HepG2 (cell line): ENCODE results near the gene CNNM3. TPM values are rescaled to one million over a fixed set of nuclear protein-coding genes. Genes with fewer than 3 reads are reported as not detected.

Source experiments
- ATAC-seq: fragments of 200-7000 bp; cut with Tn5 transposase; 3 replicates; pipeline ENCODE4 v1.9.1; 2020; ENCODE audit warnings: mild to moderate bottlenecking, moderate library complexity
- BruUV-seq: library from RNA; stranded (reverse); fragments of 400-500 nt; replicated peaks from 2 replicates; lab custom pipeline; 2021; lab: Mats Ljungman, UMichigan
- CTCF ChIA-PET: fragments of 300-600 bp; formaldehyde crosslinking; extraction: SDS; loops from one replicate; lab custom pipeline; 2021; ENCODE audit warnings: low total read pairs, inconsistent platforms, low intra/inter-chr PET ratio; lab: Yijun Ruan, JAX
- POLR2A ChIA-PET: fragments of 350-600 bp; sonication (Branson Sonifier 250); formaldehyde crosslinking; loops from one replicate; lab custom pipeline; 2020; ENCODE audit warnings: antibody characterized with exemption, inconsistent platforms; lab: Yijun Ruan, JAX
- DNase-seq: peaks from one replicate; pipeline ENCODE4 v3.0.0-alpha.2; 2015; ENCODE audit warnings: low spot score
- FAIRE-seq: peaks from 3 replicates; lab custom pipeline; 2011; peaks lifted over from hg19 to GRCh38; lab: Jason Lieb, UNC
- H2AFZ ChIP-seq: one replicate; pipeline ENCODE4 v1.6.1; 2011; ENCODE audit warnings: low read length, inconsistent platforms
- H3K27ac ChIP-seq: fragments of 300-600 bp; 3 replicates; pipeline ENCODE4 v1.8.0; 2011; ENCODE audit warnings: mixed run types, mild to moderate bottlenecking, mixed read lengths, low read length, inconsistent platforms; ENCODE audit not compliant: insufficient read depth; ENCODE audit errors: extremely low read length
- H3K27me3 ChIP-seq, 2 experiments: fragments of 200-600 bp in 1 of 2; 2 replicates in 1 of 2; 3 replicates in 1 of 2; pipeline versions ENCODE4 v1.6.0 to v1.8.0; 2011; ENCODE audit warnings: low read length in 2 of 2, mild to moderate bottlenecking in 2 of 2, moderate library complexity in 2 of 2, inconsistent platforms in 1 of 2; ENCODE audit not compliant: insufficient read depth in 2 of 2, control insufficient read depth in 1 of 2
- H3K36me3 ChIP-seq, 2 experiments: fragments of 200-600 bp in 1 of 2; replicated peaks in 1 of 2; 2 replicates in 1 of 2; 3 replicates in 1 of 2; pipeline versions ENCODE4 v1.5.1 to v1.8.0; 2011; ENCODE audit warnings: low read length in 2 of 2, inconsistent platforms in 1 of 2; ENCODE audit not compliant: insufficient read depth in 2 of 2, control insufficient read depth in 1 of 2
- H3K4me1 ChIP-seq: 2 replicates; pipeline ENCODE4 v1.5.1; 2012; ENCODE audit warnings: low read length, inconsistent platforms; ENCODE audit not compliant: insufficient read depth
- H3K4me2 ChIP-seq: 2 replicates; pipeline ENCODE4 v1.6.0; 2011; ENCODE audit warnings: low read depth, low read length, inconsistent platforms
- H3K4me3 ChIP-seq, 3 experiments: fragments of 200-600 bp in 1 of 3; sonication (generic), shearing (Covaris generic) in 1 of 3; replicated peaks in 1 of 3; 2 replicates each; pipeline ENCODE4 v1.5.1; 2011 to 2016; ENCODE audit warnings: low read length in 3 of 3, inconsistent platforms in 2 of 3, low read depth in 2 of 3, mild to moderate bottlenecking in 2 of 3, control low read depth in 1 of 3, mixed read lengths in 1 of 3; ENCODE audit not compliant: insufficient read depth in 1 of 3
- H3K79me2 ChIP-seq: one replicate; pipeline ENCODE4 v1.6.1; 2011; ENCODE audit warnings: low read length, inconsistent platforms; ENCODE audit not compliant: insufficient read depth
- H3K9ac ChIP-seq: 2 replicates; pipeline ENCODE4 v1.6.0; 2011; ENCODE audit warnings: mild to moderate bottlenecking, low read depth, low read length, inconsistent platforms; ENCODE audit not compliant: insufficient read depth
- H3K9me3 ChIP-seq: 2 replicates; pipeline ENCODE4 v1.5.1; 2012; ENCODE audit warnings: mild to moderate bottlenecking, low read length
- H4K20me1 ChIP-seq: 2 replicates; pipeline ENCODE4 v1.6.0; 2011; ENCODE audit warnings: inconsistent platforms, mild to moderate bottlenecking, low read length, moderate library complexity; ENCODE audit not compliant: insufficient read depth
- AHR ChIP-seq: IDR thresholded peaks from 2 replicates; pipeline ENCODE4 v1.6.1; 2018; ENCODE audit warnings: missing genetic modification reagents, missing compliant biosample characterization
- FOXP1 ChIP-seq, 2 experiments: fragments of 450-650 bp in 1 of 2; IDR thresholded peaks; 2 replicates each; pipeline ENCODE4 v1.6.1; 2017 to 2018; ENCODE audit warnings: antibody characterized with exemption in 1 of 2
- MIER3 ChIP-seq: IDR thresholded peaks from 2 replicates; pipeline ENCODE4 v1.6.1; 2016; ENCODE audit warnings: missing compliant biosample characterization, borderline replicate concordance
- MTF1 ChIP-seq: sonication (generic); formaldehyde crosslinking; IDR thresholded peaks from 2 replicates; pipeline ENCODE4 v1.5.0; 2020; ENCODE audit warnings: missing genetic modification reagents
- NR2C2 ChIP-seq: sonication (generic); formaldehyde crosslinking; IDR thresholded peaks from 2 replicates; pipeline ENCODE4 v1.4.0; 2020; ENCODE audit warnings: missing genetic modification reagents, mild to moderate bottlenecking, moderate library complexity, borderline replicate concordance
- PRPF4 ChIP-seq: fragments of 200-400 bp; formaldehyde crosslinking; IDR thresholded peaks from 2 replicates; pipeline ENCODE4 v1.6.1; 2016; ENCODE audit warnings: low read length, low read depth; ENCODE audit not compliant: poor library complexity, severe bottlenecking
- ZFX ChIP-seq: sonication (generic); formaldehyde crosslinking; IDR thresholded peaks from 2 replicates; pipeline ENCODE4 v1.4.0; 2020; ENCODE audit warnings: mild to moderate bottlenecking, low read depth, missing genetic modification reagents, moderate library complexity
- ZNF235 ChIP-seq: sonication (generic); formaldehyde crosslinking; IDR thresholded peaks from 2 replicates; pipeline ENCODE4 v1.8.1; 2023; ENCODE audit warnings: mild to moderate bottlenecking, missing genetic modification reagents, borderline replicate concordance
- ZNF652 ChIP-seq: IDR thresholded peaks from 2 replicates; pipeline ENCODE4 v1.6.1; 2016; ENCODE audit warnings: low read depth, borderline replicate concordance
- WGBS: methylation state at CpG from one replicate; pipeline ENCODE4 v1.1.6; 2017; ENCODE audit warnings: low lambda C conversion rate; 5-methylcytosine and 5-hydroxymethylcytosine counted together
- in situ Hi-C: cut with HindIII; loops from 2 replicates; pipeline ENCODE4 v1.10.0; 2017; ENCODE audit warnings: low pct_unique_long_range_greater_than_20kb; ENCODE audit not compliant: extremely low pct_ligation_motif_present
- intact Hi-C: fragments of 100-400 bp; cut with micrococcal nuclease; formaldehyde crosslinking; loops from one replicate; pipeline ENCODE4 v1.10.0; 2022; ENCODE audit not compliant: unreplicated experiment
- polyA plus RNA-seq, 8 experiments: library from polyadenylated mRNA; depleted of rRNA in 3 of 8; stranded (reverse) in 7 of 8; unstranded in 1 of 8; fragments of >200 nt; fragmentation: Illumina TruSeq in 4 of 8; extraction: Trizol in 4 of 8; gene quantifications; 2 replicates each; pipeline versions ENCODE4 v1.2.1 to v1.2.3, GENCODE V29; 2011 to 2016; ENCODE audit warnings: low read depth in 4 of 8, missing spikeins in 1 of 8, mixed read lengths in 1 of 8; ENCODE audit not compliant: insufficient read depth in 1 of 8
- total RNA-seq, 5 experiments: library from RNA; depleted of rRNA; stranded (reverse); fragments of >200 nt; fragmentation: Illumina TruSeq; extraction: Trizol; gene quantifications; 2 replicates each; pipeline ENCODE4 v1.2.3, GENCODE V29; 2016; ENCODE audit warnings: low read depth in 1 of 5
- TF ChIP-seq, protein P1 (sequence below), 2 experiments: sonication (generic) in 1 of 2; formaldehyde crosslinking in 1 of 2; IDR thresholded peaks; 2 replicates each; pipeline versions ENCODE4 v1.4.0 to v1.6.1; 2016 to 2020; ENCODE audit warnings: borderline replicate concordance in 1 of 2, low read depth in 1 of 2, mild to moderate bottlenecking in 1 of 2, missing genetic modification reagents in 1 of 2
- TF ChIP-seq, protein P2 (sequence below), 2 experiments: sonication (generic) in 1 of 2; formaldehyde crosslinking in 1 of 2; IDR thresholded peaks; 2 replicates each; pipeline versions ENCODE4 v1.4.0 to v1.6.1; 2018 to 2020; ENCODE audit warnings: missing genetic modification reagents in 2 of 2, borderline replicate concordance in 1 of 2, low read depth in 1 of 2, mild to moderate bottlenecking in 1 of 2, missing biosample characterization in 1 of 2
- TF ChIP-seq, protein P3 (sequence below): IDR thresholded peaks from 2 replicates; pipeline ENCODE4 v1.6.1; 2016; ENCODE audit warnings: missing biosample characterization, missing genetic modification reagents, low read depth
- TF ChIP-seq, protein P4 (sequence below): sonication (generic); formaldehyde crosslinking; IDR thresholded peaks from 2 replicates; pipeline ENCODE4 v1.4.0; 2020; ENCODE audit warnings: low read depth, mild to moderate bottlenecking, missing genetic modification reagents

The CNNM3 gene
- total and polyA plus RNA-seq, 2 of the 13 experiments (the other 11 are each of a cell fraction or from before 2014, with no cell fraction given): 21.2 to 27.9 TPM

DNA sequence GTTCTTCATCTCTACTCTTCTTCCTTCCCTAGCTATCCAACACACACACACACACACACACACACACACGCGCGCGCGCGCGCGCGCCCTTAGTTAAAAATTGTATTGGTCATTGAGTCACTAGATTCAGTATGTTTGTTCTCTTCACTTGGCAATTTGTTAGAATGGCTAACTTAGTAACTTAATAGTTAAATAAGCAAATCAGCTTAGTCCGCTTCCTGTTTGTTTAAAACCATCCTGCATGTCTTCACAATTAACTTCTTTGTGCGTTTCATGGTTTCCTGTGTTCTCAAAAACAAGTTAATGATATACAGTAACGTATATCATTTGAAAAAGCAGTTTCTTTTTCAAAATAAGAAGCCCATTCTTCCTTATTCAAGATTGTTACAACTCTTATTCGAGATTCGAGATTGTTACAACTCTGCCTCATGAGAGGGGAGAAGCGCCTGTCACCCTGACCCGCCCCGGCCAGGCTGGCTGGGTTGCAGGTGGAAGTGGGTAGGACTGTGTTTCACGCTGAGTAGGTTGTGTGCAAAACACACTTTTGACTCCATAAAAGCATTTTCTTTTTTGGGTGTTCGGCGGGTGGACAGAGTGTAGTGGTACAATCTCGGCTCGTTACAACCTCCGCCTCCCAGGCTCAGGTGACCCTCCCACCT lies 9.5 kb upstream of the CNNM3 start:
- Histone ChIP-seq H3K4me2 (no peak overlapping the region), H2AFZ (no peak overlapping the region), H3K79me2 (no peaks in the 10 kb centered on the region), H3K4me3 (no peak overlapping the region), H3K27ac (peak overlapping the region; percentile 50), H3K27me3 (no peaks in the 10 kb centered on the region), H3K9me3 (no peaks in the 10 kb centered on the region), H3K9ac (no peak overlapping the region), H3K36me3 (peaks cover 0 to 4% of the 10 kb centered on the region in 2 experiments; a peak in 1 of 5 replicates), H3K4me1 (peaks cover 59% of the 10 kb centered on the region), H4K20me1 (no peaks in the 10 kb centered on the region)
- no peak for ATAC-seq
- peak; percentile 58 for DNase-seq
- intact Hi-C loops: no loop called here
- no TSS peak for BruUV-seq
- in situ Hi-C loops: no loop called here
- no peak for FAIRE-seq
- CTCF ChIA-PET: no interaction called here
- WGBS: 95% methylated on average over 23 of the region's 23 CpGs
- POLR2A ChIA-PET: interaction anchor here (3.1 kb wide), 1 partner anchor 9 kb away, joined by 22 read pairs; the partner anchor contains the start of gene CNNM3
- no peak for TF ChIP-seq AHR (CRISPR knock-in tag)
- TF ChIP-seq ZFX (CRISPR knock-in tag): no peak
- TF ChIP-seq, protein P1, sequence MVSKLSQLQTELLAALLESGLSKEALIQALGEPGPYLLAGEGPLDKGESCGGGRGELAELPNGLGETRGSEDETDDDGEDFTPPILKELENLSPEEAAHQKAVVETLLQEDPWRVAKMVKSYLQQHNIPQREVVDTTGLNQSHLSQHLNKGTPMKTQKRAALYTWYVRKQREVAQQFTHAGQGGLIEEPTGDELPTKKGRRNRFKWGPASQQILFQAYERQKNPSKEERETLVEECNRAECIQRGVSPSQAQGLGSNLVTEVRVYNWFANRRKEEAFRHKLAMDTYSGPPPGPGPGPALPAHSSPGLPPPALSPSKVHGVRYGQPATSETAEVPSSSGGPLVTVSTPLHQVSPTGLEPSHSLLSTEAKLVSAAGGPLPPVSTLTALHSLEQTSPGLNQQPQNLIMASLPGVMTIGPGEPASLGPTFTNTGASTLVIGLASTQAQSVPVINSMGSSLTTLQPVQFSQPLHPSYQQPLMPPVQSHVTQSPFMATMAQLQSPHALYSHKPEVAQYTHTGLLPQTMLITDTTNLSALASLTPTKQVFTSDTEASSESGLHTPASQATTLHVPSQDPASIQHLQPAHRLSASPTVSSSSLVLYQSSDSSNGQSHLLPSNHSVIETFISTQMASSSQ (IDR thresholded peaks at IDR 0.05; ENCODE audit: low read depth): 0 out of 2 replicates have a peak, but pooled peaks have one; percentile 6
- TF ChIP-seq, protein P1 (CRISPR knock-in tag; IDR thresholded peaks at IDR 0.05; ENCODE audit: borderline replicate concordance): no peak
- no peak for TF ChIP-seq NR2C2 (CRISPR knock-in tag)
- no peak for TF ChIP-seq MIER3 (CRISPR knock-in tag)
- TF ChIP-seq, protein P2, sequence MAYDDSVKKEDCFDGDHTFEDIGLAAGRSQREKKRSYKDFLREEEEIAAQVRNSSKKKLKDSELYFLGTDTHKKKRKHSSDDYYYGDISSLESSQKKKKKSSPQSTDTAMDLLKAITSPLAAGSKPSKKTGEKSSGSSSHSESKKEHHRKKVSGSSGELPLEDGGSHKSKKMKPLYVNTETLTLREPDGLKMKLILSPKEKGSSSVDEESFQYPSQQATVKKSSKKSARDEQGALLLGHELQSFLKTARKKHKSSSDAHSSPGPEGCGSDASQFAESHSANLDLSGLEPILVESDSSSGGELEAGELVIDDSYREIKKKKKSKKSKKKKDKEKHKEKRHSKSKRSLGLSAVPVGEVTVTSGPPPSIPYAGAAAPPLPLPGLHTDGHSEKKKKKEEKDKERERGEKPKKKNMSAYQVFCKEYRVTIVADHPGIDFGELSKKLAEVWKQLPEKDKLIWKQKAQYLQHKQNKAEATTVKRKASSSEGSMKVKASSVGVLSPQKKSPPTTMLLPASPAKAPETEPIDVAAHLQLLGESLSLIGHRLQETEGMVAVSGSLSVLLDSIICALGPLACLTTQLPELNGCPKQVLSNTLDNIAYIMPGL (CRISPR knock-in tag; IDR thresholded peaks at IDR 0.05; ENCODE audit: borderline replicate concordance in 1 of 2, low read depth in 1 of 2): no peak
- TF ChIP-seq ZNF652: peak; percentile 75
- TF ChIP-seq, protein P3, sequence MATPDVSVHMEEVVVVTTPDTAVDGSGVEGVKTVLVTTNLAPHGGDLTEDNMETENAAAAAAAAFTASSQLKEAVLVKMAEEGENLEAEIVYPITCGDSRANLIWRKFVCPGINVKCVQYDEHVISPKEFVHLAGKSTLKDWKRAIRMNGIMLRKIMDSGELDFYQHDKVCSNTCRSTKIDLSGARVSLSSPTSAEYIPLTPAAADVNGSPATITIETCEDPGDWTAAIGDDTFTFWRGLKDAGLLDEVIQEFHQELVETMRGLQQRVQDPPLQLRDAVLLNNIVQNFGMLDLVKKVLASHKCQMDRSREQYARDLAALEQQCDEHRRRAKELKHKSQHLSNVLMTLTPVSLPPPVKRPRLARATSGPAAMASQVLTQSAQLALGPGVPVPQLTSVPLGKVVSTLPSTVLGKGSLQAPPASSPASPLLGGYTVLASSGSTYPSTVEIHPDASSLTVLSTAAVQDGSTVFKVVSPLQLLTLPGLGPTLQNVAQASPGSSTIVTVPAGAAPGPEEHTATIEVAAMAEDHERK: no peak
- TF ChIP-seq, protein P4, sequence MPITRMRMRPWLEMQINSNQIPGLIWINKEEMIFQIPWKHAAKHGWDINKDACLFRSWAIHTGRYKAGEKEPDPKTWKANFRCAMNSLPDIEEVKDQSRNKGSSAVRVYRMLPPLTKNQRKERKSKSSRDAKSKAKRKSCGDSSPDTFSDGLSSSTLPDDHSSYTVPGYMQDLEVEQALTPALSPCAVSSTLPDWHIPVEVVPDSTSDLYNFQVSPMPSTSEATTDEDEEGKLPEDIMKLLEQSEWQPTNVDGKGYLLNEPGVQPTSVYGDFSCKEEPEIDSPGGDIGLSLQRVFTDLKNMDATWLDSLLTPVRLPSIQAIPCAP (CRISPR knock-in tag): no peak
- peak; percentile 41 for TF ChIP-seq PRPF4
- no peak for TF ChIP-seq FOXP1 (IDR thresholded peaks at IDR 0.05)
- peak; percentile 7; the same call in 1 of the 2 replicates for TF ChIP-seq FOXP1 (CRISPR knock-in tag; IDR thresholded peaks at IDR 0.05)
- TF ChIP-seq MTF1 (CRISPR knock-in tag): no peak
- no peak for TF ChIP-seq ZNF235 (CRISPR knock-in tag)
